CD4-positive, alpha-beta T cell treated with Interleukin-2 at 100 ng/mL for 4 hours (primary cell): Measurements from ENCODE around the gene MED16.
A peak's percentile ranks its signal among the peaks of the same experiment; 100 is the strongest.

Source experiments
- DNase-seq: peaks from one replicate; pipeline ENCODE4 v3.0.0-alpha.2; 2020; ENCODE audit warnings: low spot score

The MED16 gene

GRCh38 chr19:928471-929202 lies 35.6 kb upstream of the MED16 start:
- no peak for DNase-seq

- DNase-seq = no peak
Observed at GRCh38 chr19:927780-928401, 34.9 kb upstream of the MED16 start.

GRCh38 chr19:927351-927779 lies 34.4 kb upstream of the MED16 start:
- DNase-seq = no peak

- no peak for DNase-seq
Observed at GRCh38 chr19:926589-927350, 33.8 kb upstream of the MED16 start.

- no peak for DNase-seq
Observed at GRCh38 chr19:926323-926588, 33.3 kb upstream of the MED16 start.

GRCh38 chr19:925526-926322 lies 32.7 kb upstream of the MED16 start, which contains the start of gene ARID3A:
Gene ARID3A (plus strand): TSS chr19:926035. CDS start chr19:929529, 3,494 bp downstream.
- peak; percentile 73 for DNase-seq

GRCh38 chr19:925087-925525 lies 32.1 kb upstream of the MED16 start:
- DNase-seq = peak; percentile 77

- no peak for DNase-seq
Observed at GRCh38 chr19:924553-925086, 31.6 kb upstream of the MED16 start.

GRCh38 chr19:920051-920864 lies 27.3 kb upstream of the MED16 start:
- peak; percentile 74 for DNase-seq

- peak; percentile 37 for DNase-seq
Observed at GRCh38 chr19:919199-920050, 26.4 kb upstream of the MED16 start.

GRCh38 chr19:918481-919198 lies 25.7 kb upstream of the MED16 start:
- DNase-seq = no peak

- DNase-seq = no peak
Observed at GRCh38 chr19:918152-918437, 25.1 kb upstream of the MED16 start.

- peak; percentile 55 for DNase-seq
Observed at GRCh38 chr19:917323-918151, 24.6 kb upstream of the MED16 start, which contains the start of gene KISS1R. Gene KISS1R (plus strand): TSS chr19:917333. CDS start chr19:917503, 170 bp downstream.

GRCh38 chr19:916645-917322 lies 23.8 kb upstream of the MED16 start:
- no peak for DNase-seq

- peak; percentile 83 for DNase-seq
Observed at GRCh38 chr19:913080-913748, 20.2 kb upstream of the MED16 start, which contains the start of gene R3HDM4. Gene R3HDM4 (minus strand): TSS chr19:913219. CDS start chr19:913157, 62 bp downstream.

GRCh38 chr19:912181-913079 lies 19.4 kb upstream of the MED16 start:
- DNase-seq = peak; percentile 44
